HG02588 (cell line): ENCODE results near the gene PI16.
"Not testable (repeated sequence)": the region's sequence is repeated elsewhere in the genome, so short reads cannot be mapped to it uniquely, and the experiment has no call there.

Experiments used
- ATAC-seq: cut with Tn5 transposase; IDR thresholded peaks from one replicate; pipeline ENCODE4 v1.9.1; 2021; ENCODE audit warnings: mild to moderate bottlenecking, moderate library complexity; ENCODE audit not compliant: unreplicated experiment

PI16 gene

DNA sequence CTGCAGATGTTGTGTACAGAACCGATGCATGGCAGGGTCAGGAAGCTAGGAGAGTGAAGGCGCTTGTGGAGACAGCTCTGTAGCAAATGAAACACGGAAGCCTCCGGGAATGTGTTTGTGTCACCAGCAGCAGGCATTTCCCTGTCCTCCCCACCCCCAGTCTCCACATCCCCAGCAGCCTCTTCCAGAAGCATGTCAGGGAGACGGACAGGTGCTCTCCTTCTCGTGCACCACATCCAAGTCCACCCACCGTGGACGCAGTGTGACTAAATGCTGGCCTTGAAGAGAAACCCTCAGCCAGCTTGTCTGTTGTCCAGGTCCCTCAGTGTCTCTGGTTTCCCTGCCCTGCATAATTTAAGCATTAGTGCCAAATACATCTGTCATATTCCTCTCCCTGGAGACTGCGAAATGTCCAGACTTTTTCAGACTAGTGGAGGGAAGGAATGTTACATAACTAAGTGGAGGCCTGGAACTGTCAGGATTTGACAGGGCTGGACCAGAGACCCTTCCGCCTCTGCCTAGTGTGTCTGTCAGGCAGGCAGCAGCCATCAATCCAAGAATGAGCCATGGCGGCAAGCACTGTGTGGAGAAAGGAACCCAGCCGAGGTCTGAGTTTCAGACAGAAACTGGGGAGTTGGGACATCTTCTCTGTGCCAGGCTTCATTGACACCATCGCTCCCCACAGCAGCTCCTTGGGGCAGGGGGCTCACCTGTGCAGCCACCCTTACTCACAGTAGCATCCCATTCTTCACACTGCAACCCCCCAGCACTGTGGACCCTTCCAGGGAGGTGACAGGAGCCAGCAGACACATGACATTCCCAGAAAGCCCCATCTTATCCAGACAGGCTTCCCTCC, 26.6 kb upstream of the PI16 start:
- no peak for ATAC-seq

- ATAC-seq = no peak
Measured at GRCh38 chr6:36928547-36928918, 26.0 kb upstream of the PI16 start.

- no peak for ATAC-seq
Measured at GRCh38 chr6:36929152-36929551, 25.4 kb upstream of the PI16 start.

DNA sequence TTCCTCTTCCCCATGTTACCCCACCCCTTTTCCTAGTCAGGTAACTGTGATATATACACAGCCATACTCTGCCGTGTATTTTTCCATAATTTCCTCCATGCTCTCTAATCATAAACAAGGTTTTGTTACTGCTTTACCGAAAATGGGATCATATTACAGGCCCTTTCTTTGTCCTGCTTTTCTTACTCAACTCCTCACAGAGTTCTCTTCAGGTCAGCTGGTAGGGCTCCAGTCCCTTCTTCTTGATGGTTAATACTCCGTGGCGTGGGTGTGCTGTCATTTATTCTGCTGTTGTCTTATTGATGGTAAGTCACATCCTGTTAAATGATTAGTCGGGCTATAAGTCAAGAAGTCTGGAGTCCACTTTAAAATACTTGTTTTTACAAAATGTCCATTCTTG, 24.9 kb upstream of the PI16 start:
- ATAC-seq = no peak

DNA sequence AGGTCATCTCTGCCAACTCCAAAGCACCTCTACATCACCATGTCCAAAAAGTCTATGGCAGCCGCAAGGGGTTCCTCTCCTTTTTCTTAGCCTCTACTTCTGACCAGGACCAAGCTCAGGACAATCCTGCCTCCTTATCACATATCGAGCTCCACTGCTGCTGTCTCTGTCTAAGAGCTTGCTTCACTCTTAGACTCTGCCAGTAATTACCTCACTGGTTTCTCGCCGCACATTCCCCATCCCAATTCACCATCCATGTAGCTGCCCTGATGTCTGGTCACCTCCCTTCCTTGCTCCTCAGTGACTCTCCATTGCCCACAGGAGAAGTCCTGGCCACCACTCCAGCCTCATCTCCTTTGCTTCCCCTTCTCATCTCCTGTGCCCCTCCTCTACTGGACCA, 24.1 kb upstream of the PI16 start:
- ATAC-seq = no peak

DNA sequence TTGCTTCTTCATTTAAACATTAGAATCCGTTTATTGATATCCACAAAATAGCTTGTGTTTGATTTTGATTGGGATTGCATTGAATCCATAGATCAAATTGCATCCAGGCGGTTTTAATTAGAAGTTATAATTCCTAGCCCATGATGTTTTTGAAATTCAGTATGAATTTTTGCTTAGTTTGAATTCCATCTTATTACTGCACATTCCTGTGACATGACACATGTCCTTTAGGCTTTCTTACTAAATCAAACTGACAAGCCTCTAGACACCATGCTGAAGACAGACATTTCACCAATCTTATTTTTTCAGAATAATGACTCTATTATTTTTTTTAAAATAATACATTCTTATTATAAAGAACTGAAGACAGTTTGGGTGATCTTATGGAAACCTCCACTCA, 21.4 kb upstream of the PI16 start:
- ATAC-seq = no peak

GRCh38 chr6:36933519-36933918, 21.0 kb upstream of the PI16 start:
- ATAC-seq = no peak

DNA sequence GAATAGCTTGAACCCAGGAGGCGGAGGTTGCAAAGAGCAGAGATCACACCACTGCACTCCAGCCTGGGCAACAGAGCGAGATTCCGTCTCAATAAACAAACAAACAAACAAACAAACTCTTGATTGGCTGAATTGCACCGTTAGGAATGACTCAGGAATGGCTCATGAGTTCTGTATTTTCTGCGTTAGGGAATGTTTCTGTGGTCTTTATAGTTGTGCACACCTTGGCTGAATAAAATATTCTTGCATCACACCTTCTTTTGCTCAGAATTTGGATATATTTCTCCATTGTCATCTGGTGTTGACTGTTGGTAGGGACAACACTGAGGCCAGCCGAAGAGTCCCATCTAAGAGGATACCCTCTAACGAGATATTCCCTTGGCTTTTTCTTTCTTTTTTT, 19.6 kb upstream of the PI16 start:
- no peak for ATAC-seq

GRCh38 chr6:36936824-36937223, 17.7 kb upstream of the PI16 start:
- ATAC-seq = no peak

- no peak for ATAC-seq
Measured at GRCh38 chr6:36937896-36938295, 16.6 kb upstream of the PI16 start.

GRCh38 chr6:36938536-36938935, 16.0 kb upstream of the PI16 start:
- no peak for ATAC-seq

DNA sequence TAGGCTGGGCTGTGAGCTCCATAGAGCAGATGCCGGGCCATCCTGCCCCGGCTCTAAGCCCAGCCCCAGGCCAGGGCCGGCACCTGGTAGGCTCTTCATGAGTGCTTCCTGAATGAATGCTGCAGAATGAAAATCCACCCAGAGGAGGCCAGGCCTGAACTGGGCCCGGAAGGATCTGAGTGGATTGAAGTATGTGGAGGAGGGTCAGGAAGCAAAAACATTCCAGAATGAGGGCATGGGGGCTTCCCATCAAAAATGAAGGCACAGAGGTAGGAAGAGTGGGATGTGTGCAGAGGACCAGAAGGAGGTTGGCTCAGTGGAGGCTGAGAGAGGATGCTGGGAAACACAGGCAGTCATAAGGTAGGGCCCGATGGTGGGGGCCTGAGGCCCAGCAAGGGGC, 15.5 kb upstream of the PI16 start:
- not testable (repeated sequence) for ATAC-seq

- no peak for ATAC-seq
Measured at GRCh38 chr6:36940027-36940426, 14.5 kb upstream of the PI16 start.

DNA sequence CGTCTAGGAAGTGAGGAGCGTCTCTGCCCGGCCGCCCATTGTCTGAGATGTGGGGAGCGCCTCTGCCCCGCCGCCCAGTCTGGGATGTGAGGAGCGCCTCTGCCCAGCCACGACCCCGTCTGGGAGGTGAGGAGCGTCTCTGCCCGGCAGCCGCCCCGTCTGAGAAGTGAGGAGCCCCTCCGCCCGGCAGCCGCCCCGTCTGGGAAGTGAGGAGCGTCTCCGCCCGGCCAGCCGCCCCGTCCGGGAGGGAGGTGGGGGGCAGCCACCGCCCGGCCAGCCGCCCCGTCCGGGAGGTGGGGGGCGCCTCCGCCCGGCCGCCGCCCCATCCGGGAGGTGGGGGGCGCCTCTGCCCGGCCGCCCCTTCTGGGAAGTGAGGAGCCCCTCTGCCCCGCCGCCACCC, 13.0 kb upstream of the PI16 start:
- not testable (repeated sequence) for ATAC-seq

DNA sequence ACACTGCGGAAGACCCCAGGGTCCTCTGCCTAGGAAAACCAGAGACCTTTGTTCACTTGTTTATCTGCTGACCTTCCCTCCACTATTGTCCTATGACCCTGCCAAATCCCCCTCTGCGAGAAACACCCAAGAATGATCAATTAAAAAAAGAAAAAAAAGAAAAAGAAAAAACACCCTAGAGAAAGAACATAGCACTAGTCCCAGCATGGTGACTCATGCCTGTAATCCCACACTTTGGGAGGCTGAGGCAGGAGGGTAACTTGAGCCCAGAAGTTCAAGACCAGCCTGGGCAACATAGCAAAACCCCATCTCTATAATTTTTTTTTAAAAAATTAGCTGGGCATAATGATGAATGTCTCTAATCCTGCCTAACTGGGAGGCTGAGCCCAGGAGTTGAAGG, 12.2 kb upstream of the PI16 start:
- ATAC-seq = not testable (repeated sequence)

- no peak for ATAC-seq
Measured at GRCh38 chr6:36944650-36945049, 9.9 kb upstream of the PI16 start.

- ATAC-seq = no peak
Measured at GRCh38 chr6:36945301-36945700, 9.2 kb upstream of the PI16 start.

- no peak for ATAC-seq
Measured at GRCh38 chr6:36946526-36946925, 8.0 kb upstream of the PI16 start.

DNA sequence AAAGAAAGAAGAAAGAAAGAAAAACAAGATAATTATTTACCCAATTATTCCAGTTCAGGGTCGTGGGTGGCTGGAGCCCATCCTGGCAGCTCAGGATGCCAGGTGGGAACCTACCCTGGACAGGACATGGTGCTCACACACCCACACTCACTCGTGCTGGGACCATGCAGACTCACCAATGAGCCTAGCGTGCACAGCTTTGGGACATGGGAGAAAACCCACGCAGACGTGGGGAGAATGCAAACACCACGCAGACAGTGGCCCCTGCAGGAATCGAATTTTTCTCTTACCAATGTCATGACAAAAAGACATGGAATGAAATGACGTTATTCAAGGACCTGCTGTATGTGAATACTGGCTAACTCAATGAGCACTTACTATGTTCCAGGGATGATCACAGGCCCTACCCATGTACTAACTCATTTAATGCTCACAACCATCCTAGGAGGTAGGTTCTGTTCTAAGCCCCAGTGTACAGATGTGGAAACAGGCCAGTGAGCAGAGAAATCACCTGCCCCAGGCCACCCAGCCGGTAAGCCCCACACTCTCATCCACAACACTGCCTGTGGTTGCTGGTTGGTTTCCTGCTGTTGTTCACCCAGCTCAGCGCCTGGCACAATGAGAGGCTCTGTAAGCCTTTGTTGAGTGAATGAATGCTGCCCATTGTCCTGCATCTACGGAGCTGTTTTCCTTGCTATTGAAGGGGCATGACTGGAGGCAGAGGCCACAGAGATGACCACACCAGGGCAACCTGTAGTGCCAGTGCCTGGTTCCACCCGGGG, 6.8 kb upstream of the PI16 start:
- no peak for ATAC-seq

DNA sequence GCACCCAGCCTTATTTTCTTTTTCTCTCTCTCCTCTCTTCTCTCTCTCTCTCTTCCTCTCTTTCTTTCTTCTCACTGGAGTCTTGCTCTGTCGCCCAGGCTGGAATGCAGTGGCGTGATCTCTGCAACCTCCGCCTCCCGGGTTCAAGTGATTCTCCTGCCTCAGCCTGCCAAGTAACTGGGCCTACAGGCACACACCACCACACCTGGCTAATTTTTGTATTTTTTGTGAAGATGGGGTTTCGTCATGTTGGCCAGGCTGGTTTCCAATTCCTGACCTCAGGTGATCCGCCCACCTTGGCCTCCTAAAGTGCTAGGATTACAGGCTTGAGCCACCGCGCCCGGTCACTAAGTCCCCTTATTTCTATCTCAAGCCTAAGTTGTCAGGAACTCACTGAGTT, 5.5 kb upstream of the PI16 start:
- ATAC-seq = not testable (repeated sequence)

DNA sequence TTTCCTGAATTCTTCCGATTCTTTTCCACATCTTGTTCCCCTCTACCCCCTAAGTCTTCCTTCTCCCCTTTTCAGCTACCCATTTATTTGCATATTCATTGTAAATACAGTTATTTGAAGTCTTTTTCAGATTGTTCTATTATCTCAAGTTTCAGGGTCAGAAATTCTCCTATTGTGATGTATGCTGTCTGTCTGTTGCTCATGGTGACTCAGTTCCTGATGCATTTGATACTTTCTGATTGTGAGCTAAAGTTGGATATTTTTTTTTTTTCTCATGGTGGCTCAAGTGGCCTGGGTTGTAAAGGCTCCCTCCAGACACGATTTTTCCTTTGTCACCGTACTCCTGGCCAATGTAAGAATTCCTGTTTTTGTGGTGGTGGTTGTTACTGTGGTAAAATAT, 4.9 kb upstream of the PI16 start:
- no peak for ATAC-seq

DNA sequence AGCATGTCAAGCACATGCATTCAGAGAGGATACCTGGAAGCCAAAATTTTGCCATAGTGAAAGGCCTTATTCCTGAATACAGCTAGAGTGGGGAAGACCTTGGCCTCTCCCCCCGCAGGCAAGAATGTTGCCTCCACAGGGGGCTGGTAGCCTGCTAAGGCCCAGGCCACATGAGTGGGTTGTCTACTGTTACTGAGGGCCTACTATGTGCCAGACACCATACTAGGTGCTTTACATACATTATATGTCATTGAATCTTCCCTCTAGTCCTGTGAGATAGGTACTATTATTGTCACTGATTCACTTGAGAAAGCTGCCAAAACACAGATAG, 642 bp upstream of the PI16 start:
- ATAC-seq = no peak
